Motor neuron (in vitro differentiated cells): ENCODE measurements around the gene NAA15. TPM values are rescaled to one million over a fixed set of nuclear protein-coding genes. Genes with fewer than 3 reads are reported as not detected.
A peak's percentile ranks its signal among the peaks of the same experiment; 100 is the strongest.

Experiments used
- ATAC-seq, 8 experiments: fragments of 200-7000 bp; cut with Tn5 transposase; replicated peaks in 6 of 8; 2 replicates each; pipeline ENCODE4 v1.8.0; 2021; ENCODE audit warnings: mild to moderate bottlenecking in 8 of 8, moderate library complexity in 8 of 8
- H3K27ac ChIP-seq, 2 donors: fragments of 250-450 bp; sonication (Bioruptor Pico); 2 replicates each; pipeline ENCODE4 v1.9.0; 2021; ENCODE audit warnings: antibody characterized with exemption in 2 of 2, mild to moderate bottlenecking in 2 of 2, moderate library complexity in 1 of 2
- H3K4me1 ChIP-seq, 2 donors: fragments of 250-450 bp; sonication (Bioruptor Pico); replicated peaks in 1 of 2; 2 replicates each; pipeline ENCODE4 v1.6.1; 2021; ENCODE audit warnings: antibody characterized with exemption in 2 of 2, mild to moderate bottlenecking in 2 of 2, moderate library complexity in 1 of 2
- H3K4me3 ChIP-seq, 5 donors: fragments of 250-450 bp; sonication (Bioruptor Pico); 2 replicates each; pipeline ENCODE4 v1.9.0; 2021; ENCODE audit warnings: antibody characterized with exemption in 5 of 5, mild to moderate bottlenecking in 5 of 5, moderate library complexity in 4 of 5
- WGBS, 10 experiments: fragments of 450-650 bp; shearing (Covaris generic); methylation state at CpG; one replicate each; pipeline ENCODE4 v1.0.0; 2022; 5-methylcytosine and 5-hydroxymethylcytosine counted together
- in situ Hi-C, 9 experiments: fragments of 400-800 bp; cut with MboI; loops; one replicate each; pipeline ENCODE4 v1.15.0; 2021; ENCODE audit warnings: low sequenced_read_pairs in 9 of 9, low pct_unique_long_range_greater_than_20kb in 2 of 9; ENCODE audit not compliant: unreplicated experiment in 9 of 9
- total RNA-seq, 8 experiments: library from RNA; unstranded; fragments of 300-600 nt; gene quantifications; 2 replicates each; pipeline versions ENCODE4 v1.2.3 to v1.2.4, GENCODE V29; 2022

The NAA15 gene
- total RNA-seq, 8 experiments from 2014 or later = 25.6 to 67.1 (median 30.3) TPM

DNA sequence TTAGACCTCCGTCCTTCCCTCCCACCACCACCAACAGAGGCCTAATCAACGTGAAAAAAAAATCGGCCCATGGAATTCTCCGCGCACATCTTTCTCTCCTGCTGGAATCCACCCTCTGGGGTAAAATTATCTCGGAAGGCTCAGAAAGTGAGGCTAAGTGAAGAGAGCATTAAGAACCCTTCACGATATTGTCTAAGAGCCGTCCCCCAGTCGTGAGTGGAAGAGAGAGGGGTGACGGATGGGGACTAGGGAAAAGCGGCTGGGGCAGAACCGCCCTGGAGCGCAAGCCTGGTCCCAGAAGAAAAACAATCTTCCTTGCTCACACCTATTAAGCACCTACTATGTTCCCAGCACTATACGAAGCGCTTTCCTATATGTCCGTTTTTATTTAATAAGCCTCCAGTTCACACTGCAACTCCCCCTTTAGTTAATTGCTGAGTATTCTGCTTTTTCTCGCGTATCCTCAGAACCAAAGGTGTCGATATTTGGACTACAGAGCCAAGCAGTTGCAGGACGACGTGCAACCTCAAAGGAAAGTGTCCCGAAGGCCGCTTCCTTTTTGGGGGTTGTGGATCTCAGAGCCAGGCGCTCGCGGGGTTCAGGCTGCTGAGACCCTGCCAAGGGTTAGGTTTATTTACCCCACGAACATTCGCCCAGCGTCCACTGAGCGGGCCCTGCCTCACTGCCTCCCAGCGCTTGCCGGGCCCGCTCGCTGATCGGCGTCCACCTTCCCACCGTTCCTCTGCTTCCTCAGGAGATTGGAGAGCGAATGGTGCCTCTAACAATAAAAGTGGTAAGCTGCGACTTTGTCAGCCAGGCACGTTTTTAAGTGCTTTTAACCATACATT is 22.2 kb upstream of the NAA15 start:
- peak in 6 of 8 experiments; percentile 17 to 62 (median 59) for ATAC-seq
- H3K4me3 ChIP-seq = peak overlapping the region; percentile 17 to 33 (median 26)
- H3K4me1 ChIP-seq = no peaks in the 10 kb centered on the region
- no peak overlapping the region for H3K27ac ChIP-seq
- in situ Hi-C loops = loop anchor here in 2 of 9 experiments (25.0 kb wide), 2 partner anchors 92 to 192 kb away; partner anchors contain the start of gene ELF2 (in 1 of the 2)
- WGBS, 10 experiments = 0 to 71% (median 29%) methylated on average over 1 to 31 of the region's 40 CpGs

DNA sequence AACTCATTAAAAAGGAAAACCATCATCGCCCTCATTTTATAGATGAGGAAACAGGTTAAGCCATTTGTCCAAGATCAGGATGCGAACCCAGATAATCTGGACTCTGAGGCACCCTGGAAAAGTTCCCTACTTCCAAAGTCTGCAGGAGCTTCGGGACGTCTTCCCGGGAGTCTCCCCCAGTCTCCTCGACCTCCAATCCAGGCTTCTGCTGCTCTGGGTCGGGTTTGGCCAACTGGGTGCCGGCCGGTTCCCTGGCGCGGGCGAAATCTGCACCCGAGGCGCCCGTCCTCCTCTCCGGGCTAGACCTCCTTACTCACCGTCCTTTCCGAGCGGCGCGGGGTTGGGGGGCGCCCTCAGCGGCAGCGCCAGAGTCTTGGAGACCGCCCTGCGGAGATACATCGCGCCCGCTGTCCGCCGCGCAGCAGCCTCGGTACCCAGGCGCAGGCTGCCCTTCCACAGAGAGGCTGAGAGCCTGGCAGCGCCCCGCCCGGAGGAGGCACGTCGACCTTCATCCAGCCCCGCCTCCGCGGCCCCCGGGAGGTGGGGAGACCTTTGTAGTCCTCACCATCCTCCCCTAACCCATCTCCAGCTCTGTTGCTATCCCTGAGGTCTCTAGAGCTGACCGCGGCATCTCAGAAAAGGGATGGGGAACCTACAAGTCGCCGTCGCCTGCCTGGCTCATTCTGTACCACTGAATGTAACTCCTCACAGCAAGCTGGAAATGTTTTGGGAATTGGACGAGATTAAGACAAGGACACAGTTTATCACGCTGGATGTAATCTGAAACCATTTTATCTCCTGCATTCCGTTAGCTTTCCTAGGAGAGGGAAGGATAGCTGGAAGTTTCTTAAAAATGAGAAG is 21.3 kb upstream of the NAA15 start, which contains the start of gene MGARP:
Gene MGARP, minus strand, starts transcription at position 466 of the 861 bp plus-strand sequence. Its CDS starts 67 bp downstream, at position 399.
- peak within 1 kb of the TSS; percentile 17 to 33 (median 26) for H3K4me3 ChIP-seq
- in situ Hi-C loops = loop anchor here in 2 of 9 experiments (25.0 kb wide), 2 partner anchors 93 to 193 kb away; partner anchors contain the start of gene ELF2 (in 1 of the 2)
- no peaks in the 10 kb centered on the region for H3K4me1 ChIP-seq
- H3K27ac ChIP-seq = no peak within 1 kb of the TSS
- 7 to 43% (median 32%) methylated on average over 1 to 10 of the region's 51 CpGs; no CpG with 5 or more reads in 1 of the 10 experiments for WGBS, 10 experiments
- ATAC-seq = peak in 7 of 8 experiments; percentile 63 to 89 (median 86)

DNA sequence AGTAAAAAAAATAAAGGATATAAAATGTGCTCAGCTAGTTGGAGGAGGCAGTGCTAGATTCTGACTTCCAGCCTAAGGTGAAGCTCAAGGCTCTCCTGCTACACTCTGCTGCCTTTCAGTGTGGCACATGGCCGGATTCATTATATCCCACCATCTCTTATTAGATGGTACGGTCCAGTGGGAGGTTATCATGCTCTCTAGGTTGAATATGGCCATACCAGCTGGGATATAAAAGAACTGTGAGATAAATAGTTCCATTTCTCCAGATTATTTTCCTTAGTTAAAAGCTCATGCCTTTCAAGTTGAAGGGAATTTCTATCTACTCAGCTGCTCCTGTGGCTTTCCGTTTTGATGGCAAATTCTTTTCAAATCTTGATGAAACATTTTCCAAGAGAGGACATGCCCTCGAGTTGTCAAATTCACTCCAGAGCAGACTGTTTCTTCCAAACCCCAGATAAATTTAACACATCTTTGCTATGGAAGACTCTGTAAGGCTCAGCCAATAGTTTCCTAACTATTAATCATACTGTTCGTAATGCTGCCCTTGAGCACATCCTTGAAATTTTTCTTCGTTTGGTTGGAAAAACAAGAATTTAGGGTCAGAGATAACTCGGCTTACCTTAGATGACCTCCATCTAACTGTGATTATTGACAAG is 19.1 kb upstream of the NAA15 start:
- Histone ChIP-seq H3K27ac (no peak overlapping the region), H3K4me1 (no peaks in the 10 kb centered on the region), H3K4me3 (no peak overlapping the region)
- 18 to 100% (median 82%) methylated on average over 1 to 7 of the region's 7 CpGs for WGBS, 10 experiments
- no peak for ATAC-seq
- in situ Hi-C loops = loop anchor here in 2 of 9 experiments (25.0 kb wide), 2 partner anchors 95 to 195 kb away; partner anchors contain the start of gene ELF2 (in 1 of the 2)

DNA sequence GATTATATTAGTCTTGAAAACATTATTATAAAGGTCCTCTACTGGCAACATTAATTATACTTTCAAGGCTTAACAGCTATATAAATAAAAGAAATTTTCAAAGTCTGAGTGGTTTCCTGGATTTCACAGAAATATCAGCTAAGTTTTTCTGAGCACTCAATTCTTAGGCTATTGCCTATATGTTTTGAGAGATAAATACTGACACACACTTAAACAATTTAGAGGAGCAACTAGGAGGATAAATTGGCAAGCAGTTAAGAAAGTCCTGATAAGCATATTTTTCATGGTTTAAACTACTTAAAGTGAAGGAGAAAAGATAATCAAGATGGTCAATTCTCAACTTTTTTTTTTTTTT is 18.6 kb upstream of the NAA15 start:
- in situ Hi-C loops = loop anchor here in 2 of 9 experiments (25.0 kb wide), 2 partner anchors 95 to 195 kb away; partner anchors contain the start of gene ELF2 (in 1 of the 2)
- ATAC-seq = no peak
- Histone ChIP-seq H3K4me3 (no peak overlapping the region), H3K27ac (no peak overlapping the region), H3K4me1 (no peaks in the 10 kb centered on the region)

DNA sequence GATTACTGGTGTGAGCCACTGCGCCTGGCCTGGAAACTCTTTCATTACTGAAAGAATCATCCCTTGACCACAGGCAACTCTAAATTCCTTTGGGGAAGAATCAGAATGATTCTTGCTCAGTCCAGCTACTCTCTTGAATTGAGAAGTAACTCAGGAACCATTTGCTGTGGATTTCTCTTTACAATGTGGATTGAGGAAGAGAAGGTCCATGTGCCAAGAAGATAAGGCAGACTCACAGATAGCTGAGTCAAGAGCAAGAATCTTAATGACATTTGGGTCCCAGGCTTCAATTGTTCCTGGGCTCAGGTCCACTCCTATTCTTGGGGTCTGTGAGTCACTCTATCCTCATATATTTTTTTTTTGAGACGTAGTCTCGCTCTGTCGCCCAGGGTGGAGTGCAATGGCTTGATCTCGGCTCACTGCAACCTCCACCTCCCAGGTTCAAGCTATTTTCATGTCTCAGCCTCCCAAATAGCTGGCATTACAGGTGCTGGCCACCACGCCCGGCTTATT is 15.1 kb upstream of the NAA15 start:
- Histone ChIP-seq H3K27ac (no peak overlapping the region), H3K4me1 (no peaks in the 10 kb centered on the region), H3K4me3 (no peak overlapping the region)
- no peak for ATAC-seq
- 80 to 100% (median 96%) methylated on average over 1 to 5 of the region's 7 CpGs; no CpG with 5 or more reads in 2 of the 10 experiments for WGBS, 10 experiments
- in situ Hi-C loops = loop anchor here in 2 of 9 experiments (25.0 kb wide), 2 partner anchors 99 to 199 kb away; partner anchors contain the start of gene ELF2 (in 1 of the 2)

DNA sequence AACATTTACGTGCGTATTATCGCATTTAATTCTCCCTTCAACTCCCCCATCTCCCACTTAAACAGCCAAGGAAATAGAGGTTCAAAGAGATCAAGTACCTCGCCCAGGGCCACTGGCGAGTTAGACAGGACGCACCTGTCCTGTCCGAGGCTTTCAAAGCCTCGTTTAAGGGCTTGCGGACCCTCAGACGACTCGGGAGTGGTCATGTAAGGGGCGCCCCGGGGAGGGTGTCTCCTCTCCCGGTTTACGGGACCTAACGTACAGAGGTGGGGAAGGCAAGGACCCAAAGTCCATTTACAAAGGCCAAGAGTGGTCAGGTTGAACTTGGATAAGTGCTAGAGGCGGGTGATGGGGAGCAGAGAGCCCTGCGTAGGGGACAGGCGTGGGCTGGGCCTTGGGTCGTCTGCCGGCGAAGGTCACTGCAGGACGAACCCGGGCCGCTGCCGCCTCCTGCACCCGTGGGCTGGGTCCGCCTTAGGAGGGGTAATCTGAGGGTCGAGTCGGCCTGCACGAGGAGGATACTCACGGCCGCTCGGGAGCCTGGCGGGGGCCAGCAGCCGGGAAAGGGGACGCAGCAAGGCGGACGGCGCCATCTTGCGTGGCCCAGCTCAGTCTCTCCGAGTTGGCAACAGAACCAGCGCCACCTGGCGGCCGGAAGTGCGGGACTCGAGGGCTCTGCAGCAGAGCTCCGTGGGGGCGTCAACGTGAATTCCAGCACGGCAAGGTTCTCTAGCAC is 5.9 kb upstream of the NAA15 start:
- peak; percentile 94 to 99 (median 99) for ATAC-seq
- Histone ChIP-seq H3K4me1 (peaks cover 9 to 19% of the 10 kb centered on the region in 2 donors), H3K4me3 (peak overlapping the region; percentile 57 to 90 (median 74)), H3K27ac (peak overlapping the region; percentile 66 to 92)
- WGBS, 10 experiments = 0 to 5% (median 0%) methylated on average over 4 to 18 of the region's 51 CpGs; no CpG with 5 or more reads in 5 of the 10 experiments
- in situ Hi-C loops = loop anchor here in 2 of 9 experiments (25.0 kb wide), 2 partner anchors 108 to 208 kb away; partner anchors contain the start of gene ELF2 (in 1 of the 2)

DNA sequence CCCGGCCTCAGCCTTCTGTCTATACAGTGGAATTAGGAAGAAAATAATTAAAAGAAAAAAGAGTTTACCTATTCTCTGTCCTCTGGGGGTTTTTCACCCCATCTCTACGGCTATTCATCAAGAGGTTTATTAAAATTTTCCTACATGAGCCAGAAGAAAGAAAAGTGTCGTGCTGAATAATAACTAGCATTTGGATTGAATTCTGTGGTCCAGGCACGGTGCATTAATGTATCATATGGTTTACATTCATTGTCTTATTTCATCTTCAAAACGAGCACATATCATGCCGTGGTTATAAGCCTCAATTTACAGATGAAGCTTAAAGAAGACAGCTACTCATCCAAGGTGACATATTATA is 5.4 kb upstream of the NAA15 start:
- in situ Hi-C loops = loop anchor here in 2 of 9 experiments (25.0 kb wide), 2 partner anchors 109 to 209 kb away; partner anchors contain the start of gene ELF2 (in 1 of the 2)
- WGBS, 10 experiments = 0 to 42% (median 9%) methylated on average over 2 to 6 of the region's 6 CpGs; no CpG with 5 or more reads in 2 of the 10 experiments

DNA sequence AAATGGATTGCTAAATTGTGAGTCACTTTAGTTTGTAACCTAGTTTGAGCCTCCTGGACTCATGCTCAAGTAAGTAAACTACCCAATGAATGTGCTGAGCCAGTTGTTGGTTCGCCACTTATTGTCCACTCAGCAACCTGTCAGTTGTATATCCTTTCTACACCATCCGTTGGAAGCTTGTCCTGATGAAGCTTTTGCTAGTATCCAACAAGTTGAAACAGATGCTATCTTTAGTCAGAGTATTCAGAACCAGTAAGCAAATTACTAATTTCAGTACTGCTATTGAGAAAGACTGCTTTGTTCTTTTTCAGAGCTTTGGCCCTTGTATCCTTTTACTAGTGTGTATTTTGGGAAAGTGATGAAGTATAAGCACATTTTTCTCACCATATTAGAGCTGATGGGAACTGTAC is 4.3 kb upstream of the NAA15 start:
- Histone ChIP-seq H3K27ac (no peak overlapping the region), H3K4me1 (peaks cover 9 to 19% of the 10 kb centered on the region in 2 donors), H3K4me3 (no peak overlapping the region)
- no peak for ATAC-seq
- 20 to 94% (median 82%) methylated on average over 1 to 2 of the region's 2 CpGs; no CpG with 5 or more reads in 2 of the 10 experiments for WGBS, 10 experiments
- in situ Hi-C loops = loop anchor here in 2 of 9 experiments (25.0 kb wide), 2 partner anchors 110 to 210 kb away; partner anchors contain the start of gene ELF2 (in 1 of the 2)

More for the DNA sequence above, 5.4 kb upstream of the NAA15 start:
- peak; percentile 1 to 14 (median 2) for ATAC-seq
- H3K4me1 ChIP-seq = peaks cover 9 to 19% of the 10 kb centered on the region in 2 donors
- peak overlapping the region in 1 of 2 donors; percentile 92 for H3K27ac ChIP-seq
- H3K4me3 ChIP-seq = peak overlapping the region; percentile 57 to 90 (median 74)

DNA sequence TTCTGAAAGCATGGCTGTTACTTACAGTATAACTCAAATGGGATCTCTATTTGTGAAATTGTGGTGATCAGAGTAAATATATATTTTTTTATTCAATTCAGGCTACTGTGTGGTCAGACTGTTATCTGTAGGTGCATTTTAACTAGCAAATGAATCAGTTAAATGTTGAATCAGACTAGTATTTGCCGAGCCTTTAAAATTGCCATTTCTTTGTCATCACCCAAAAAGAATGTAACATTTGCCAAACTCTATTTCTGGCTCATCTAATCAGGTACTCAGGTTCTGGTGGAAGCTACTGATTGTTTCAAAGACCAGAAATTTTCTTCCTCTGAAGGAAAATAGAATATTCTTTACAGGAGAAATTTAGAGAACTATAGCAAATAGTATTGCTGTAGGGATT is 1.8 kb upstream of the NAA15 start:
- H3K27ac ChIP-seq = no peak overlapping the region

DNA sequence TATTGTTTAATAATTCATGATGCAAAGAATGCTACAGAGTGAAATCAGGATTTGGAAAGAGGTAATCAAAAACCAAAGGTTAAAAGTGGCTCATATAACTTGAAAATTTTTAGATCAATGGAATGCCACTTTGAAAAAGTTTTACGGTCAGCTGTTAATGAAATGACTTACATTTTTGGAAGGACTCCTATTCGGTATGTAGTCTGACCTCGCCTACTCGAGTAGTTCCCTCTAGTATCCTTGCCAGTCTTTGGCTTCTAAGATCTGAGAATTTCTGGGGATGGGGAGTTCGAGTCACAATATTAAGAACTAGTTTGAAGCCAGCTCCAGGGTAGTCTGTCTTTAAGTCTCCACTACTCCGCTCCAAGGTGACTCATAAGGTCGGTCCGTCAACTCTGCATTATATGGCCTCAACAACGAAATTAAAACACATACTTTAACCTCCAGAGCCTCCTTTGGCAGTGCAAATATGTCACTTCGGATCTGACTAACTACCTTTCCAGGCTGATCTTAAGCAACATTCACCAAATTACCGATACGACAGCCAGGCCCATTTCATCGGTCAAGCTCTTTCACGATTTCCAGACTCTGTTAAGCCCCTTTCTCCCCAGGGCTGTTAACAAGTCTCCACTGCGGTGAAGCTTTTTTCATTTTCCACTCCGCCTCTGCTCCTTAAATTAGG is 733 bp upstream of the NAA15 start:
- in situ Hi-C loops = no loop called here
- Histone ChIP-seq H3K27ac (peak overlapping the region; percentile 66 to 96), H3K4me3 (peak overlapping the region; percentile 56 to 93 (median 85)), H3K4me1 (peaks cover 6 to 26% of the 10 kb centered on the region in 2 donors)
- WGBS, 10 experiments = 0 to 20% (median 2%) methylated on average over 1 to 15 of the region's 16 CpGs; no CpG with 5 or more reads in 1 of the 10 experiments
- ATAC-seq = peak; percentile 14 to 38 (median 28)

More for the DNA sequence above, 1.8 kb upstream of the NAA15 start:
- no peak for ATAC-seq
- Histone ChIP-seq H3K4me3 (peak overlapping the region in 2 of 5 donors; percentile 1 to 12), H3K4me1 (peaks cover 9 to 29% of the 10 kb centered on the region in 2 donors)
- 0 to 71% (median 38%) methylated on average over 1 of the region's 1 CpG; no CpG with 5 or more reads in 2 of the 10 experiments for WGBS, 10 experiments
- in situ Hi-C loops = loop anchor here in 2 of 9 experiments (25.0 kb wide), 2 partner anchors 112 to 212 kb away; partner anchors contain the start of gene ELF2 (in 1 of the 2)
